C4-2B (cell line): Measurements from ENCODE around the gene DNALI1.

Experiments used
- ZFX ChIP-seq: fragments of 450-650 bp; IDR thresholded peaks from 2 replicates; pipeline ENCODE4 v1.6.1; 2017
- TF ChIP-seq, protein P1 (sequence below): fragments of 450-650 bp; conservative IDR thresholded peaks from 2 replicates; pipeline ENCODE4 v1.5.1; 2017; ENCODE audit warnings: mild to moderate bottlenecking

DNA sequence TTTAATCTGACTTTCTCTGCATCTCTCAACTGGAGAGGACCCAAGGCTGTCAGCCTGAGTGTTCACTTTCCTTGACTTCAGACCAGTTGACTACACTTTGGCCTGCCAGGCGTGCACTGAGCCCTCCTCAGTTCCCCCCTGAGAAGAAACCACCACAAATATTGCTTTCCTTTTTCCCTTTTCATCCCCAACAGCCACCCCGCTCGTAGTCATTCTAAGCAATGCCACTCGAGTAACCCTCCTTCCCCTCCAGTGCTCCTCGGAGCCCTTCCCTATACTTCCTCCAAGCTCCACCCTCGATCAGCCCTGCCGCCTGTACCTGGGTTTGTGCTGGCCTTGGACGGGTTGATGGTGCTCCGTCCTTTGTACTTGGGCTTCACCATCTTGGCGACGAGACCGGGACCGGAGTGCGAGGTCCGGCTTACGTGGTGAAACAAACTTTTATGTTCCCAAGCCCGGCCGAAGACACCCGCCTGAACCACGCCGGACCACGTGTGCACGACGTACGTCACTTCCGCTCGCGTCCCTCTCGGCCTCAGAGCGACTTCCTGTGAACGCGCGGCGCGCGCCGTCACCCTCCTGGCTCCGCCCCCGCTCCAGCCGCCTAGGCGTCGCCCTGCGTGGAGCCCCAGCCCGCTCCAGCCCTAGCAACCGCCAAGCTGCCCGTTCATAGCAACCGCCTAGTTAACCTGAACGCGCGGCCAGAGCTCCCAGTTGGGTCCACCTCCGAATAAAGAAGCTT, 38.9 kb downstream of the DNALI1 start, which contains the start of gene GNL2:
- TF ChIP-seq, protein P1, sequence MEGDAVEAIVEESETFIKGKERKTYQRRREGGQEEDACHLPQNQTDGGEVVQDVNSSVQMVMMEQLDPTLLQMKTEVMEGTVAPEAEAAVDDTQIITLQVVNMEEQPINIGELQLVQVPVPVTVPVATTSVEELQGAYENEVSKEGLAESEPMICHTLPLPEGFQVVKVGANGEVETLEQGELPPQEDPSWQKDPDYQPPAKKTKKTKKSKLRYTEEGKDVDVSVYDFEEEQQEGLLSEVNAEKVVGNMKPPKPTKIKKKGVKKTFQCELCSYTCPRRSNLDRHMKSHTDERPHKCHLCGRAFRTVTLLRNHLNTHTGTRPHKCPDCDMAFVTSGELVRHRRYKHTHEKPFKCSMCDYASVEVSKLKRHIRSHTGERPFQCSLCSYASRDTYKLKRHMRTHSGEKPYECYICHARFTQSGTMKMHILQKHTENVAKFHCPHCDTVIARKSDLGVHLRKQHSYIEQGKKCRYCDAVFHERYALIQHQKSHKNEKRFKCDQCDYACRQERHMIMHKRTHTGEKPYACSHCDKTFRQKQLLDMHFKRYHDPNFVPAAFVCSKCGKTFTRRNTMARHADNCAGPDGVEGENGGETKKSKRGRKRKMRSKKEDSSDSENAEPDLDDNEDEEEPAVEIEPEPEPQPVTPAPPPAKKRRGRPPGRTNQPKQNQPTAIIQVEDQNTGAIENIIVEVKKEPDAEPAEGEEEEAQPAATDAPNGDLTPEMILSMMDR = no peak
- TF ChIP-seq ZFX = no peak
